ENCODE results near the gene ABCA1.
"Not testable (repeated sequence)": the region's sequence is repeated elsewhere in the genome, so short reads cannot be mapped to it uniquely, and the experiment has no call there.

ABCA1 gene

GRCh38 chr9:104944871-104945270 is 16.9 kb upstream of the ABCA1 start:
- in situ Hi-C loops (cut with MboI; ENCODE audit: low sequenced_read_pairs) = no loop called here

- in situ Hi-C loops (cut with MboI; ENCODE audit: low sequenced_read_pairs) = no loop called here
Measured at GRCh38 chr9:104944356-104944755, 16.4 kb upstream of the ABCA1 start.

- in situ Hi-C loops (cut with MboI; ENCODE audit: low sequenced_read_pairs) = no loop called here
Measured at GRCh38 chr9:104941597-104941996, 13.6 kb upstream of the ABCA1 start.

- in situ Hi-C loops (cut with MboI; ENCODE audit: low sequenced_read_pairs) = no loop called here
Measured at GRCh38 chr9:104936291-104936690, 8.3 kb upstream of the ABCA1 start.

- in situ Hi-C loops (cut with MboI; ENCODE audit: low sequenced_read_pairs) = not testable (repeated sequence)
Measured at GRCh38 chr9:104935501-104935810, 7.5 kb upstream of the ABCA1 start.

- in situ Hi-C loops (cut with MboI; ENCODE audit: low sequenced_read_pairs) = no loop called here
Measured at GRCh38 chr9:104934691-104935500, 6.9 kb upstream of the ABCA1 start.

GRCh38 chr9:104933091-104933490 is 5.1 kb upstream of the ABCA1 start:
- in situ Hi-C loops (cut with MboI; ENCODE audit: low sequenced_read_pairs) = not testable (repeated sequence)

GRCh38 chr9:104931256-104931655 is 3.3 kb upstream of the ABCA1 start:
- in situ Hi-C loops (cut with MboI; ENCODE audit: low sequenced_read_pairs) = no loop called here

GRCh38 chr9:104927216-104927911 is 591 bp downstream of the ABCA1 start:
- in situ Hi-C loops (cut with MboI; ENCODE audit: low sequenced_read_pairs) = loop anchor here (10.0 kb wide), 1 partner anchor 227 kb away; no protein-coding TSS in a partner anchor

- in situ Hi-C loops (cut with MboI; ENCODE audit: low sequenced_read_pairs) = loop anchor here (10.0 kb wide), 1 partner anchor 231 kb away; no protein-coding TSS in a partner anchor
Measured at GRCh38 chr9:104923740-104924139, 4.2 kb downstream of the ABCA1 start.

GRCh38 chr9:104923289-104923688 is 4.7 kb downstream of the ABCA1 start:
- in situ Hi-C loops (cut with MboI; ENCODE audit: low sequenced_read_pairs) = loop anchor here (10.0 kb wide), 1 partner anchor 232 kb away; no protein-coding TSS in a partner anchor

GRCh38 chr9:104922748-104923147 is 5.2 kb downstream of the ABCA1 start:
- in situ Hi-C loops (cut with MboI; ENCODE audit: low sequenced_read_pairs) = loop anchor here (10.0 kb wide), 1 partner anchor 232 kb away; no protein-coding TSS in a partner anchor

- in situ Hi-C loops (cut with MboI; ENCODE audit: low sequenced_read_pairs) = loop anchor here (10.0 kb wide), 1 partner anchor 234 kb away; no protein-coding TSS in a partner anchor
Measured at GRCh38 chr9:104921067-104921741, 6.8 kb downstream of the ABCA1 start.

GRCh38 chr9:104915753-104916152 is 12.2 kb downstream of the ABCA1 start:
- in situ Hi-C loops (cut with MboI; ENCODE audit: low sequenced_read_pairs) = loop anchor here (10.0 kb wide), 1 partner anchor 499 kb away; no protein-coding TSS in a partner anchor

GRCh38 chr9:104915049-104915448 is 12.9 kb downstream of the ABCA1 start:
- in situ Hi-C loops (cut with MboI; ENCODE audit: low sequenced_read_pairs) = loop anchor here (10.0 kb wide), 1 partner anchor 500 kb away; no protein-coding TSS in a partner anchor

GRCh38 chr9:104914466-104914865 is 13.5 kb downstream of the ABCA1 start:
- in situ Hi-C loops (cut with MboI; ENCODE audit: low sequenced_read_pairs) = loop anchor here (10.0 kb wide), 1 partner anchor 500 kb away; no protein-coding TSS in a partner anchor

- in situ Hi-C loops (cut with MboI; ENCODE audit: low sequenced_read_pairs) = loop anchor here (10.0 kb wide), 1 partner anchor 502 kb away; no protein-coding TSS in a partner anchor
Measured at GRCh38 chr9:104912606-104913005, 15.3 kb downstream of the ABCA1 start.

- in situ Hi-C loops (cut with MboI; ENCODE audit: low sequenced_read_pairs) = loop anchor here (10.0 kb wide), 1 partner anchor 504 kb away; no protein-coding TSS in a partner anchor
Measured at GRCh38 chr9:104911032-104911607, 16.8 kb downstream of the ABCA1 start.

GRCh38 chr9:104907278-104907951 is 20.5 kb downstream of the ABCA1 start:
- in situ Hi-C loops (cut with MboI; ENCODE audit: low sequenced_read_pairs) = no loop called here
